IMR-90 (cell line): ENCODE data around the gene NTRK2. TPM values are rescaled to one million over a fixed set of nuclear protein-coding genes. Genes with fewer than 3 reads are reported as not detected.

Experiments
- ATAC-seq: fragments of 200-7000 bp; cut with Tn5 transposase; 2 replicates; pipeline ENCODE4 v1.9.1; 2020; ENCODE audit warnings: low read depth, mild to moderate bottlenecking, moderate library complexity
- BruUV-seq: library from RNA; stranded (reverse); fragments of 400-500 nt; replicated peaks from 2 replicates; lab custom pipeline; 2021; lab: Mats Ljungman, UMichigan
- CTCF ChIA-PET: fragments of 300-600 bp; formaldehyde crosslinking; extraction: SDS; loops from one replicate; lab custom pipeline; 2021; ENCODE audit warnings: antibody characterized with exemption; lab: Yijun Ruan, JAX
- POLR2A ChIA-PET: fragments of 300-600 bp; sonication (Branson Sonifier 250); formaldehyde crosslinking; loops from one replicate; lab custom pipeline; 2022; ENCODE audit warnings: antibody characterized with exemption; ENCODE audit not compliant: unreplicated experiment; lab: Charles Lee
- DNase-seq: peaks from one replicate; pipeline ENCODE4 v3.0.0; 2013
- H2AFZ ChIP-seq: replicated peaks from 2 replicates; pipeline ENCODE3; 2013; ENCODE audit warnings: low read length, mild to moderate bottlenecking; ENCODE audit not compliant: poor library complexity
- H2AK5ac ChIP-seq: 2 replicates; pipeline ENCODE4 v1.6.1; 2013; ENCODE audit warnings: low read depth, low read length, inconsistent platforms
- H2AK9ac ChIP-seq: replicated peaks from 2 replicates; pipeline ENCODE3; 2013; ENCODE audit warnings: mild to moderate bottlenecking, low read depth, low read length, moderate library complexity; ENCODE audit not compliant: poor library complexity
- H2BK120ac ChIP-seq: 2 replicates; pipeline ENCODE4 v1.6.1; 2013; ENCODE audit warnings: low read depth, low read length, inconsistent platforms
- H2BK15ac ChIP-seq: 3 replicates; pipeline ENCODE4 v1.6.1; 2013; ENCODE audit warnings: low read depth, low read length, inconsistent platforms
- H2BK20ac ChIP-seq: 2 replicates; pipeline ENCODE4 v1.6.1; 2013; ENCODE audit warnings: low read depth, mild to moderate bottlenecking, inconsistent platforms, low read length, moderate library complexity
- H2BK5ac ChIP-seq: 2 replicates; pipeline ENCODE4 v1.6.1; 2013; ENCODE audit warnings: mild to moderate bottlenecking, low read depth, low read length, inconsistent platforms; ENCODE audit not compliant: poor library complexity, severe bottlenecking
- H3K14ac ChIP-seq: replicated peaks from 2 replicates; pipeline ENCODE4 v1.6.1; 2013; ENCODE audit warnings: low read depth, low read length, inconsistent platforms
- H3K18ac ChIP-seq: 2 replicates; pipeline ENCODE4 v1.6.1; 2013; ENCODE audit warnings: low read depth, low read length, control low read depth
- H3K23ac ChIP-seq: 2 replicates; pipeline ENCODE4 v1.6.1; 2013; ENCODE audit warnings: low read depth, low read length, inconsistent platforms
- H3K27ac ChIP-seq: 2 replicates; pipeline ENCODE4 v1.5.1; 2013; ENCODE audit warnings: mild to moderate bottlenecking, control low read depth, low read length; ENCODE audit not compliant: insufficient read depth
- H3K27me3 ChIP-seq: 2 replicates; pipeline ENCODE4 v1.6.1; 2013; ENCODE audit warnings: low read length; ENCODE audit not compliant: control insufficient read depth, insufficient read depth
- H3K36me3 ChIP-seq: 2 replicates; pipeline ENCODE4 v1.6.1; 2013; ENCODE audit warnings: low read length, mixed read lengths; ENCODE audit not compliant: control insufficient read depth, insufficient read depth
- H3K4ac ChIP-seq: 2 replicates; pipeline ENCODE4 v1.6.1; 2013; ENCODE audit warnings: low read depth, low read length, inconsistent platforms
- H3K4me1 ChIP-seq: 2 replicates; pipeline ENCODE4 v1.6.1; 2013; ENCODE audit warnings: low read length, mixed read lengths; ENCODE audit not compliant: control insufficient read depth, insufficient read depth
- H3K4me2 ChIP-seq: 2 replicates; pipeline ENCODE4 v1.6.1; 2013; ENCODE audit warnings: low read depth, mild to moderate bottlenecking, control low read depth, low read length, moderate library complexity
- H3K4me3 ChIP-seq: 2 replicates; pipeline ENCODE4 v1.5.1; 2013; ENCODE audit warnings: low read depth, mild to moderate bottlenecking, control low read depth, low read length, moderate library complexity; ENCODE audit not compliant: insufficient read depth
- H3K56ac ChIP-seq: 2 replicates; pipeline ENCODE4 v1.6.1; 2013; ENCODE audit warnings: low read length, inconsistent platforms; ENCODE audit not compliant: insufficient read depth; ENCODE audit errors: extremely low read depth
- H3K79me1 ChIP-seq, 2 experiments: 2 replicates each; pipeline ENCODE4 v1.6.1; 2013; ENCODE audit warnings: low read length in 2 of 2, inconsistent platforms in 1 of 2, low read depth in 1 of 2
- H3K9ac ChIP-seq: 2 replicates; pipeline ENCODE4 v1.6.1; 2013; ENCODE audit warnings: low read depth, low read length, control low read depth
- H3K9me1 ChIP-seq: 2 replicates; pipeline ENCODE4 v1.6.1; 2013; ENCODE audit warnings: low read length, inconsistent platforms; ENCODE audit not compliant: insufficient read depth
- H3K9me3 ChIP-seq: 2 replicates; pipeline ENCODE4 v1.6.1; 2013; ENCODE audit warnings: low read length; ENCODE audit not compliant: control insufficient read depth, insufficient read depth
- H4K20me1 ChIP-seq: 2 replicates; pipeline ENCODE4 v1.6.1; 2013; ENCODE audit warnings: low read length, inconsistent platforms; ENCODE audit not compliant: insufficient read depth
- H4K5ac ChIP-seq: 2 replicates; pipeline ENCODE4 v1.6.1; 2013; ENCODE audit warnings: mild to moderate bottlenecking, low read depth, low read length, control low read depth
- H4K8ac ChIP-seq, 2 experiments: 2 replicates each; pipeline ENCODE4 v1.6.1; 2013; ENCODE audit warnings: low read depth in 2 of 2, low read length in 2 of 2, control low read depth in 1 of 2, inconsistent platforms in 1 of 2
- H4K91ac ChIP-seq: 2 replicates; pipeline ENCODE4 v1.6.1; 2013; ENCODE audit warnings: low read depth, low read length, inconsistent platforms; ENCODE audit not compliant: insufficient read depth
- CEBPB ChIP-seq: IDR thresholded peaks from 2 replicates; pipeline ENCODE4 v1.6.1; 2012; ENCODE audit warnings: low read depth, low read length, improper control_type of control experiment
- CHD1 ChIP-seq: IDR thresholded peaks from 2 replicates; pipeline ENCODE4 v1.6.1; 2012; ENCODE audit warnings: low read depth, low read length, improper control_type of control experiment
- FOS ChIP-seq: fragments of 150-350 bp; IDR thresholded peaks from 2 replicates; pipeline ENCODE4 v1.6.1; 2016; ENCODE audit warnings: low read depth, low read length
- MAFK ChIP-seq: IDR thresholded peaks from 2 replicates; pipeline ENCODE4 v1.6.1; 2012; ENCODE audit warnings: low read depth, low read length, improper control_type of control experiment
- MAZ ChIP-seq: IDR thresholded peaks from 2 replicates; pipeline ENCODE4 v1.6.1; 2012; ENCODE audit warnings: low read depth, mild to moderate bottlenecking, low read length, improper control_type of control experiment, moderate library complexity, borderline replicate concordance
- RAD21 ChIP-seq: IDR thresholded peaks from 2 replicates; pipeline ENCODE4 v1.6.1; 2012; ENCODE audit warnings: low read length, improper control_type of control experiment
- RFX5 ChIP-seq: IDR thresholded peaks from 2 replicates; pipeline ENCODE4 v1.8.0; 2012; ENCODE audit warnings: low read depth, mild to moderate bottlenecking, low read length, moderate library complexity
- SMC3 ChIP-seq: fragments of 150-350 bp; IDR thresholded peaks from 2 replicates; pipeline ENCODE4 v1.6.1; 2016; ENCODE audit warnings: low read depth, mild to moderate bottlenecking, antibody characterized with exemption, low read length, moderate library complexity
- WGBS, 2 experiments: methylation state at CpG; one replicate each; pipeline versions ENCODE4 v1.1.5 to v1.1.7; 2013; ENCODE audit warnings: missing lambda C conversion rate in 2 of 2; ENCODE audit not compliant: insufficient read length in 1 of 2; ENCODE audit errors: extremely low coverage in 2 of 2; 5-methylcytosine and 5-hydroxymethylcytosine counted together
- dilution Hi-C: fragments of 300-500 bp; cut with HindIII; formaldehyde crosslinking; loops from one replicate; pipeline ENCODE4 v1.14.3; 2018; ENCODE audit warnings: low sequenced_read_pairs; ENCODE audit not compliant: unreplicated experiment
- in situ Hi-C: fragments of 300-500 bp; cut with MboI; formaldehyde crosslinking; loops from 3 replicates; pipeline ENCODE4 v1.14.3; 2019; ENCODE audit warnings: low sequenced_read_pairs, inconsistent platforms, mixed read lengths
- intact Hi-C: fragments of 100-400 bp; cut with micrococcal nuclease; formaldehyde crosslinking; loops from 2 replicates; pipeline ENCODE4 v1.10.0; 2022
- polyA plus RNA-seq, 3 experiments: library from polyadenylated mRNA; depleted of rRNA; stranded (reverse); fragments of >200 nt; gene quantifications; 2 replicates each; pipeline ENCODE4 v1.2.3, GENCODE V29; 2012; ENCODE audit warnings: low replicate concordance in 1 of 3
- total RNA-seq: library from RNA; depleted of rRNA; stranded (reverse); fragments of >200 nt; gene quantifications from 2 replicates; pipeline ENCODE4 v1.2.3, GENCODE V29; 2012
- TF ChIP-seq, protein P1 (sequence below): fragments of 150-350 bp; IDR thresholded peaks from 2 replicates; pipeline ENCODE4 v1.6.1; 2017; ENCODE audit warnings: mild to moderate bottlenecking, antibody characterized with exemption, low read length, low read depth

Gene NTRK2
- total and polyA plus RNA-seq, 2 of the 4 experiments (the other 2 are of a cell fraction): under 0.01 to 0.02 TPM

- CTCF ChIA-PET: no interaction called here
- intact Hi-C loops: no loop called here
- BruUV-seq: no TSS peak
These were observed 86.6 kb downstream of the NTRK2 start for GRCh38 chr9:84756171-84756570.

More at GRCh38 chr9:84756171-84756570, 86.6 kb downstream of the NTRK2 start:
- Histone ChIP-seq H3K27me3 (no peaks in the 10 kb centered on the region), H3K36me3 (no peaks in the 10 kb centered on the region), H2BK5ac (no peak overlapping the region), H3K4ac (no peak overlapping the region), H3K56ac (no peak overlapping the region), H3K4me2 (no peak overlapping the region), H2BK15ac (no peak overlapping the region), H3K27ac (no peak overlapping the region), H3K9ac (no peak overlapping the region), H4K91ac (no peak overlapping the region), H3K4me3 (no peak overlapping the region), H4K20me1 (no peaks in the 10 kb centered on the region), H3K14ac (no peak overlapping the region), H2AFZ (no peak overlapping the region), H3K18ac (no peak overlapping the region), H2AK9ac (no peak overlapping the region), H2AK5ac (no peak overlapping the region), H3K9me3 (no peaks in the 10 kb centered on the region), H2BK20ac (no peak overlapping the region), H4K8ac (no peak overlapping the region), H3K79me1 (no peaks in the 10 kb centered on the region), H3K9me1 (no peaks in the 10 kb centered on the region), H3K4me1 (peaks cover 1% of the 10 kb centered on the region; the same call in 1 of the 2 replicates), H4K5ac (no peak overlapping the region), H2BK120ac (no peak overlapping the region), H3K23ac (no peak overlapping the region)
- TF ChIP-seq CEBPB: no peak
- TF ChIP-seq, protein P1, sequence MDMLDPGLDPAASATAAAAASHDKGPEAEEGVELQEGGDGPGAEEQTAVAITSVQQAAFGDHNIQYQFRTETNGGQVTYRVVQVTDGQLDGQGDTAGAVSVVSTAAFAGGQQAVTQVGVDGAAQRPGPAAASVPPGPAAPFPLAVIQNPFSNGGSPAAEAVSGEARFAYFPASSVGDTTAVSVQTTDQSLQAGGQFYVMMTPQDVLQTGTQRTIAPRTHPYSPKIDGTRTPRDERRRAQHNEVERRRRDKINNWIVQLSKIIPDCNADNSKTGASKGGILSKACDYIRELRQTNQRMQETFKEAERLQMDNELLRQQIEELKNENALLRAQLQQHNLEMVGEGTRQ: no peak
- no peak for TF ChIP-seq RAD21
- no peak for TF ChIP-seq CHD1
- TF ChIP-seq MAFK: no peak
- TF ChIP-seq SMC3: no peak
- no peak for TF ChIP-seq RFX5
- no peak for TF ChIP-seq MAZ
- no peak for TF ChIP-seq FOS
- dilution Hi-C loops: no loop called here
- POLR2A ChIA-PET: no interaction called here
- in situ Hi-C loops: no loop called here
- no CpG with 5 or more reads among the region's 4 CpGs for WGBS, 2 experiments
- DNase-seq: no peak
- ATAC-seq: no peak
